Activated CD4-positive, alpha-beta T cell treated with anti-CD3 and anti-CD28 coated beads, Interleukin-2, Interleukin-6, amounts not matched to agents 100 ng/mL and 50 ng/mL, durations not matched to agents 16 hours and 8 hours (primary cell): ENCODE results near the gene LAMA2.

Experiments
- DNase-seq: peaks from one replicate; pipeline ENCODE4 v3.0.0-alpha.2; 2020

The LAMA2 gene

GRCh38 chr6:129280293-129280644 is 397.3 kb downstream of the LAMA2 start:
- DNase-seq, result no peak

- peak; percentile 69 for DNase-seq
Measured at GRCh38 chr6:129280749-129281148, 397.8 kb downstream of the LAMA2 start.

GRCh38 chr6:129281168-129281796 is 398.3 kb downstream of the LAMA2 start:
- no peak for DNase-seq

- DNase-seq, result no peak
Measured at GRCh38 chr6:129282019-129282418, 399.1 kb downstream of the LAMA2 start.

GRCh38 chr6:129284225-129284624 is 401.3 kb downstream of the LAMA2 start:
- DNase-seq, result no peak

- no peak for DNase-seq
Measured at GRCh38 chr6:129287231-129288177, 404.6 kb downstream of the LAMA2 start.

GRCh38 chr6:129289442-129289841 is 406.5 kb downstream of the LAMA2 start:
- no peak for DNase-seq

GRCh38 chr6:129292836-129293235 is 409.9 kb downstream of the LAMA2 start:
- no peak for DNase-seq

GRCh38 chr6:129297592-129297991 is 414.7 kb downstream of the LAMA2 start:
- no peak for DNase-seq

- no peak for DNase-seq
Measured at GRCh38 chr6:129302671-129303070, 419.7 kb downstream of the LAMA2 start.

GRCh38 chr6:129306826-129307225 is 423.9 kb downstream of the LAMA2 start:
- no peak for DNase-seq

GRCh38 chr6:129307845-129308244 is 424.9 kb downstream of the LAMA2 start:
- DNase-seq, result no peak

- DNase-seq, result no peak
Measured at GRCh38 chr6:129309154-129309553, 426.2 kb downstream of the LAMA2 start.

- DNase-seq, result no peak
Measured at GRCh38 chr6:129312880-129313279, 429.9 kb downstream of the LAMA2 start.

- no peak for DNase-seq
Measured at GRCh38 chr6:129314575-129314974, 431.6 kb downstream of the LAMA2 start.

- no peak for DNase-seq
Measured at GRCh38 chr6:129317931-129318820, 435.2 kb downstream of the LAMA2 start.

GRCh38 chr6:129320892-129321291 is 438.0 kb downstream of the LAMA2 start:
- DNase-seq, result no peak

- DNase-seq, result no peak
Measured at GRCh38 chr6:129321303-129321702, 438.4 kb downstream of the LAMA2 start.

- DNase-seq, result no peak
Measured at GRCh38 chr6:129324345-129324744, 441.4 kb downstream of the LAMA2 start.

- DNase-seq, result no peak
Measured at GRCh38 chr6:129329678-129330077, 446.7 kb downstream of the LAMA2 start.

GRCh38 chr6:129331450-129332138 is 448.7 kb downstream of the LAMA2 start:
- DNase-seq, result no peak

- no peak for DNase-seq
Measured at GRCh38 chr6:129335792-129336191, 452.9 kb downstream of the LAMA2 start.

GRCh38 chr6:129338683-129339082 is 455.7 kb downstream of the LAMA2 start:
- no peak for DNase-seq
